Right lung (tissue), 5 donors: ENCODE data around the gene RAPGEF4. TPM values are rescaled to one million over a fixed set of nuclear protein-coding genes. Genes with fewer than 3 reads are reported as not detected.
"Not testable (repeated sequence)": the region's sequence is repeated elsewhere in the genome, so short reads cannot be mapped to it uniquely, and the experiment has no call there.

Experiments
- DNase-seq, 2 donors: peaks; one replicate each; pipeline ENCODE4 v3.0.0-alpha.2; 2013
- polyA plus RNA-seq, 5 donors: library from polyadenylated mRNA; unstranded; fragments of 120-200 nt; gene quantifications; one replicate each; pipeline versions ENCODE4 v1.2.1 to v1.2.3, GENCODE V29; 2013; ENCODE audit warnings: inconsistent platforms in 1 of 5, low replicate concordance in 1 of 5; ENCODE audit not compliant: insufficient read length in 5 of 5, insufficient read depth in 1 of 5

RAPGEF4 gene
- polyA plus RNA-seq, 5 donors = 8.4 to 17.8 (median 12.6) TPM

DNA sequence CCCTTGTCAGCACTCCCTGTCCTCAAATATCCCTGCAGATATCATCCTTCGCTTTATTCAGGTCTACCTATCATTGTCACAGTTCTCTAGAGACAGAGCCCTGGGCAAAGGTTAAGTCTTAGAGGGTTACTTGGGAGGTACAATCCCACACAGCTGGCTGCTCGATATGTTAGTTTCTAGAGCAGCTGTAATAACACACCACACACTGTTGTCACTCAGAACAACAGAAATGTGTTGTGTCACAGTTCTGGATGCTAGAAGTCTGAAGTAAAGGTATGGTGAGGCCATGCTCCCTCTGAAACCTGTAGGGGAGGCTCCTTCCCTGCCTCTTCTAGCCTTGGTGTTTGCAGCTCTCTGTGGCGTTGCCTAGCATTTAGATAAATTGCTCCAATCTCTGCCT, 9.9 kb upstream of the RAPGEF4 start:
- no peak for DNase-seq

DNA sequence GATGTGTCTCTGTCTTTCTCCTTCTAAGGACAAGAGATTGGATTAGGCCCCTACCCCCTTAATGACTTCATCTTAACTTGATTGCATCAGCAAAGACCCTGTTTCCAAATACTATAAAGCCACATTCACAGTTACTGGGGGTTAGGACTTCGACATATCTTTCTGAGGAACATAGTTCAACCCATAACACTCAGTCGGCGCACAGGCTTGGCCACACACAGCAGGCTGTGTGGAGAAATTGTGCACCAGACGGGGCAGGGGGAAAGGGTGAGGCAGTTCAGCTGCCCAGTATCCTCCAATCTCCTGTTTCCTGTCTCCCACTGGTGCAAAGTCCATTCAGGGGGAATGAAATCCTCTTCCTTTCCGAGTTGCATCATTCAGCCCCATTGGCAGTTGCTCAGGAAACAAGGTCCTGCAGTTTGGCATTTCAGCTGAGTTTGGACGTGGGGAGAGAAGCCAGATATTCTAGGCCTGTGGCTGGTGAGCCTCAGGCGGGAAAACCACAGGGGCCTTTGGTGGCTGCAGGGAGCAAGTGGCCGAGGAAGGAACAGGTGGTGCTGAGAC, 9.4 kb upstream of the RAPGEF4 start:
- no peak for DNase-seq

DNA sequence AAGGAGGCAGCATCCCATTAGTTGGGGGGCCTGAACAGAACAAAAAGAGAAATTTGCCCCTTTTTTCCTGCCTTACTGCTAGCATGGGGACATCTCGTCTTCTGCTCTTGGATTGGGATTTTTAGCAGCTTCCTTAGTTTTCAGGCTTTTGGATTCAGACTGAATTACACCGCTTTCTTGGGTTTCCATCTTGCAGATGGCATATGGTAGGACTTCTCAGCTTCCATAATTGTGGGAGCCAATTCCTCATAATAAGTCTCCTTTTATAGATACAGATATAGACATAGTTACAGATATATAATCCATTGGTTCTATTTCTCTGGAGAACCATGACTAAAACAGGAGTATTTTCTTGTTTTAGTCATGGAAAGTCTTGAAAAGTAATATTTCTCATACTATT, 5.2 kb upstream of the RAPGEF4 start:
- no peak for DNase-seq

DNA sequence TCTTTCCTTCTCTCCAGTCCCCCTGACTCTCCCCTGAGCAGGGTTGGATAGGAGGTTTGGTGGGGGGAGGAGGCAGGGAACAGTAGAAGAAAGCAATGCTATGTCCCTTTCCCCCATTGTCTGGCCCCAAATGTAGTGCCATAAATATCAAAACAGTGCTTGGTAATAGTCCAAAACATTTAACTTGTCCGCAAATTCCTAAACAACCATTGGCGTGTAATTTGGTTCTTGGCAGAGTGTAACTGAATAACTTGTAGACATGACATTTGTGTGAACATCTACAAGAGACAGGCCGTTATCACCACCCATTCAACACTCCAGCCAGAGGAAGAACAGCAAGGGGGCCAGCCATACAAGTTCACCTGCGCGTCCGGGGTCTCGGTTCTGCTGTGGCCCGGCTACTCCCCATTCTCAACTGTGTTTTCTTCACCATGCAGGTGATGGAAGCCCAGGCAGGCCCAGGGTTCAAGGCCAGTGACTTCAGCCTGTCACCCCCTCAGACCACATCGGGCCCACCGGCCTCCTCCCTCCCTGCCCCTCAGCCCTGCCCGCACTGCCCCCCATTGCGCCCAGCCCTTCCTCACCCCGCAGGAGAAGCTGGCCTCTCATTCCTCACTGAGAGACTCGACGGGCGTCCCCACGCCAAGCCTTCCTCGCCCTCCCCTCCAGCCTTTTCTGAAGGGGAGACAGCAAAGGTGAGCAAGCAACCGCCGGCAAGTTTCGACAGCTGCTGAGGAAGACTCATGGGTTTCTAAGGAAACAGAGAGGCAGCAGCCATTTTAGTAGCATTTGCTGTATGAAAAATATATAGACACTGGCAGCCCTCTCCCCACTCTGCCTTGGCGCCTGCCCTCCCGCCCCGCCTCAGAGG, 699 bp upstream of the RAPGEF4 start:
- no peak for DNase-seq

DNA sequence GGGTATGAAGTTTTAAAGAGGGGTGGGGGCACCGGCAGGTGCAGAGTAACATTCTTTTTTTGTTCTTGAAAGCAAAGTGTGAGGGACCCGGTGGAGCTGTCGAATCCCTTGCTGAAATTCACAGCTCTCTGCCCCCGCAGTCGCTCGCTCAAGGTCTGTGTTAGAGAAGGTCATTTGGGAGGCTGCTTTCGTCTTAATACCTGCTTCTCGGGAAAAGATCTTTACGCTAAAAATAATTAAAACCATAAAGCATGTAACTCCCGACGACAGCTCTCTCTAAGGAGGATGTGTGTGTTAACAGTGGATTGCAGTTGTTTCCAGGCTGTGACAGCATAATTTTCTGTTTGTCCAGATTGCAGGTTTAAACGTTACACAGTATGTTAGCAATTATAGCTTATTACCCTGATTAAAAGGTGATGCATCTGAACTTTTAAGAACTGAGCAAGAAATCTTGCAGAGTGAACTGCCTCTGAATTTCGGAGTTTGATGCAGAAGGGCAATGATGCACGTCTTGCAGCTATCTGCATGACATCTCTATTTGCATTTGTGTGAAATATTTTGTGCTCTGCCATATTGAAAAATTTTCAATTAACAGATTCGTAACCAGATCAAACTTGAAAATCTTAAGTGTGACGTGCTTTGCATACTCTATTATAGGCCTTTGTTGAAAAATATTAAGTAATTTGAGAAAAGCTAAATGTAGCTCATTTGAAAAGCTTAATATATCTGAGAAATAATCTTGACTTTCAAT, 954 bp downstream of the RAPGEF4 start:
- DNase-seq = no peak

DNA sequence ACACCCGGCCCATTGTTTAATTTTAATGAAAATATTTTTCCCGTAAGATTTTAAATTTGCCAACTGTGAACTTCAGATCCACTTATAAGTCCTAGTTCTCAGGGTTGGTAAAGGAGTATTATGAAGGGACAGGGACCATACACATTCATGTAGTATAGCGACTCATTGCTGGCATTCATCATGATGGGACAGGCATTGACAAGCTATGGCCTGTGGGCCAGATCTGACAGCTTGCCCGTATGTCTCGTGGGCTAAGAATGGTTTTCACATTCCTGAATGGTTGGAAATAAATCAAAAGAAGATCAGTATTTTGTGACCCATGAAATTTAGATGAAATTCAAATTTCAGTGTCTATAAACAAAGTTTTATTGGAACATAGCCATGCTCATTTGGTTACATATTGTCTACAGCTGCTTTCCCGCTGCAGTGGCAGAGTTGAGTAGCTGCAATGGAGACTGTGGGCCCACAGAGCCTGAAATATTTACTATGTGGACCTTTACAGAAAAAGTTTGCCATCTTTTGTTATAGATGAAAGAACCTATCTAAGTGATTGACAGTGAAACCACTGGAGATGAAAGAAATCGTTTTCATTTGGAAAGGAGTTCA, 4.1 kb downstream of the RAPGEF4 start:
- DNase-seq = no peak

DNA sequence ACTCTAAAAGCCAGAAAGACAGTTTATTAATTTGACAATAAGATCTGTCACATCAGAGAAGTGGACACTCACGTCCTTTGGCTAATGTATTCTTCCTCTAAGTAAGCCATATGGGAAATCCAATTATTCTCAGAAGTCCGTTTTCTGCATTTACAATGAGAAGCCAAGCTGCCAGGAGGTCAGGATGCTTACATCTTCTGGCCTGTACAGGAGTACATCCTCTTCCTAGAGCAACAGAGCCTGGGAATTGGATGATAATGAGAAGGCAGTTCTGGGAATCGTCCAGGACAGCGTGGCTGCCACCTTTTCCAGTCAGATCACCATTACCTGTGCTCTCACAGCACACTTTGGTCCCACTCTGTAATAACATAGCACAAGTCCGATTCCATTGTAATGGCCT, 5.2 kb downstream of the RAPGEF4 start:
- no peak for DNase-seq

DNA sequence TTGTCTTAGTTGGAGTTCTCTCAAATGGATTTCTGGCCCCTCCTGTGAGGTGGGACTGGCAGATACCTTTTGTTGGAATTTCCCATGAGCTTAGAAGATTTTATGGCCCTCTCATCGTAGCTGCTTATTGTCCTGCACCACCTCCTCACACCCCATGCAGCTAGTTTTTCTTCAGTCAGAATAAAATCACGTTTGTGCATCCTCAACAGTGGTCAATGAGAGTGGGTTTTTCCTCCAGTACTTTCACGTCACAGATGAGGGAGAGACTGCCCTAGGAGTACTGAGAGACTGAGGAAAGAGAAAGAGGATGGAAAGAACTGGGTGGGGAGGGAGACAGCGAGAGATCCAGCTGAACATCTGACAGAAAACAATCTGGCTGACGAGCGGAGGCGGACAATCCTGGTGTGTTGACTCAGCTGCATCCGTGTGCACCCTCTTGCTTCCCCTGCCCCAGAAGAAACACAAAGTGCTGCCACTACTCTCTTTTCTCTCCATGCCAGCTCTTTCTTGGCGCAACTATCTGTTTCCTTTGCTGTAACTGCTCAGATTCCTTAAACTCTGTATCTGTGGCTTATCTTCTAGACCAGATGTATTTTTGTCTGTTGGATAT, 7.4 kb downstream of the RAPGEF4 start:
- DNase-seq = no peak

DNA sequence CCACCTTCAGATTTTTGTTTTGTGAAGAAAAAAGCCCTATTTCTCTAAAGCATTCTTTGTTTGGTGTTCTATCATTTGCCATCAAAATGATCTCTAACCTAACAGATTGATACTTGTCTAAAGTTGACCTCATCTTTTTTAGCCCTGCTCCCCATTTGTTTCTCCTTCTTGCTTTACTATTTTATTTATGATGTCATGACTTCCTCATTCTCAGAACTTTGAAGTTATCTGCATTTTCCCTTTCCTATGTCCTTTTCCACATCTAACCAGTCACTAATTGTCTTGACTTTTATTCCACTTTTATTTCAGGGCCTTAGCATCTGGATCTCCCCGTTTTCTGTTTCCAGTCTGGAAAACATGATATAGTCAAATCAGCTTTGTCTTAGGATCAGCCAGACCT, 8.3 kb downstream of the RAPGEF4 start:
- DNase-seq = no peak

DNA sequence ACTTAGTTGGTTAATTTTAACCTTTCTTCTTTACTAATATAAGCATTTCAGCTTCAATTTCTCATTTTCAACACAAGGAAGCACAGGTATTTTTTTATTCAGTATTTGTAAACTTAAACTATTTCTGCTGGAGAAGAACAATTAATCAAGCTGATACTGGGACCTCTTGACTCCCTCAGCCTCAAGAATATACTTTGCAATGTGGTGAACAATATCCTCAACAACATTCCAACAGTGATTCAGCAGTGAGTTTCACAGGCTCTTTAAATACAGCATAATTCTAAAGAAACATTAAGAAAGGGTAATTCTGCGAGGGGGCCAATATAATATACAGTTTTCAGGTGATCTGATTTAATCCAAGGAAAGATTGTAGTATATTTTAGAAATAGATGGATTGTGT, 10.0 kb downstream of the RAPGEF4 start:
- no peak for DNase-seq

DNA sequence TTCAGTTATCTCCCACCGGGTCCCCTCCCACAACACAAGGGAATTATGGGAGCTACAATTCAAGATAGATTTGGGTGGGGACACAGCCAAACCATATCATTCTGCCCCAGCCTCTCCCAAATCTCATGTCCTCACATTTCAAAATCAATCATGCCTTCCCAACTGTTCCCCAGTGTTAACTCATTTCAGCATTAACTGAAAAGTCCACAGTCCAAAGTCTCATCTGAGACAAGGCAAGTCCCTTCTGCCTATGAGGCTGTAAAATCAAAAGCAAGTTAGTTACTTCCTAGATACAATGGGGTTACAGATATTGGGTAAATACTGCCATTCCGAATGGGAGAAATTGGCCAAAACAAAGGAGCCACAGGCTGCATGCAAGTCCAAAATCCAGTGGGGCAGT, 12.9 kb downstream of the RAPGEF4 start:
- DNase-seq = not testable (repeated sequence)

DNA sequence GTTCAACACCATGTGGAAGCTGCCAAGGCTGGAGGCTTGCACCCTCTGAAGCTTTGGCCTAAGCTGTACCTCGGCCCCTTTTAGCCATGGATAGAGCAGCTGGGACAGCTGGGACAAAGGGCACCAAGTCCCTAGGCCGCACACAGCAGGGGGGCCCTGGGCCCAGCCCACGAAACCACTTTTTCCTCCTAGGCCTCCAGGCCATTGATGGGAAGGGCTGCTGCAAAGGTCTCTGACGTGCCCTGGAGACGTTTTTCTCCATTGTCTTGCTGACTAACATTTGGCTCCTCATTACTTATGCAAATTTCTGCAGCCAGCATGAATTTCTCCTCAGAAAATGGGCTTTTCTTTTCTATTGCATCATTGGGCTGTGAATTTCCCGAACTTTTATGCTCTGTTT, 13.7 kb downstream of the RAPGEF4 start:
- DNase-seq = no peak

DNA sequence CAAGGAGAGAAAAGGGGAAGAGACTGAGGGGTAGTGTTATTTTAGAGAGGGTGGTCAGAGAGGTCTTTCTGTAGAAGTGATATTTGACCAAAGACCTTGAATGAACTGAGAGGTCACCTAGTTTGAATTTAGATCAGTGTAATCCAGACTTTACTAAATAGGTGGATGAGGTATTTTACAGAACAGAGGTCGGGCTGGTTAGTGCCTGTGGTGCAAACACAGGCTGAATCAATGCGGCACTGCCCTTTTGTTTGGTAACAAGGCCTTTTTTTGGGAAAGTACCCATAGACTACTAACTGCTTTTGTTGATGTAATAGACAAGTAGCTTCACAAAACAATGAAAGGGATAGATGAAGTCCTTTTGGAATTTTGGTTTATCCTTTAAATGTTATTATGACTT, 15.9 kb downstream of the RAPGEF4 start:
- DNase-seq = no peak

DNA sequence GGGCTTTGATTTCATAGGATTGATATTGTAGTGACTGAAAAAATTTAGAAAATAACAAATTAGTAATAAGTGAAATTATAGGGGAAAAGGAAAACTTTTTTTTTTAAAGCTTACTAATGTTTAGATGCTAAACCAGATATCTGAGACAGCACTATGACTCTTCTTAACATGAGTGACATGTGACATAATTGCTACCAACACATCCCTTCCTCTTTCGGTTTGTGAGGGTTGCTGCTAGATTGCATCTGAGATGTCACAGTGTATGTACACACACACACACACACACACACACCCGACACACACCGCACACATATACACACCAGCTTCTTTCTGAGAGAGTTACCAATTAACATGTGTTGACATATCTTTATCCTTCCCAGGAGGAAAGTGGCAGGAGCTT, 18.0 kb downstream of the RAPGEF4 start:
- DNase-seq = no peak

DNA sequence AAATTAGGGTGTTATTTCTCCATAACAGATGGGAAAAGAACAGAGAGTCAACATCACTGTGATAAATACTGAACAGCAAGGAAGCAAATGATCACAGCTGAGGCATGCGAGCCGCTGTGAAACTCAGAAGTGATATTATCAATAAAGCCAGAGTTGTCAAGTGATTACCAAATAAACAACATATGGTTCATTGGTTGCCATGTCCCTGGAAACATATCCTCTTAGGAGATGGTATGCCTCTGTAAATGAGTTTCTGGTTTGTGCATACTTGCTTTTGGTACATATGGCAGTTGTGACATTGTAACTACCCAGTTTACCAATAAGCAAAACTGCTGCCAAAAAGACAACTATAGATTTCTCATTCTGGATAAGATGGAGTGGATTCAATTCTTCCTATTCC, 23.8 kb downstream of the RAPGEF4 start:
- DNase-seq = no peak

DNA sequence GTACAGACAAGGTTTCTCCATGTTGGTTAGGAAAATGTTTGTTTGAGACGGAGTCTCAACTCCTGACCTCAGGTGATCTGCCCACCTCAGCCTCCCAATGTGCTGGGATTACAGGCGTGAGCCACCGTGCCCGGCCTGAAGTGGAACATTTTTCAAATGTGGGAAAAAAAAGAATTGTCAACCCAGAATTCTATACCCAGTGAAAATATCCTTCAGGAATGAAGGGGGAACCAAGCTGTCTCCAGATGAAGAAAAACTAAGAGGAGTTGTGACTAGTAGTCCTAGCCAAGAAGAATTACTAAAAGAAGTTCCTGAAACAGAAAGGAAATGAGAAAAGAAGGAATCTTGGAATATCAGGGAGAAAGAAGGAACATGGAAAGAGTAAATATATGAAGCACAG, 25.7 kb downstream of the RAPGEF4 start:
- no peak for DNase-seq

DNA sequence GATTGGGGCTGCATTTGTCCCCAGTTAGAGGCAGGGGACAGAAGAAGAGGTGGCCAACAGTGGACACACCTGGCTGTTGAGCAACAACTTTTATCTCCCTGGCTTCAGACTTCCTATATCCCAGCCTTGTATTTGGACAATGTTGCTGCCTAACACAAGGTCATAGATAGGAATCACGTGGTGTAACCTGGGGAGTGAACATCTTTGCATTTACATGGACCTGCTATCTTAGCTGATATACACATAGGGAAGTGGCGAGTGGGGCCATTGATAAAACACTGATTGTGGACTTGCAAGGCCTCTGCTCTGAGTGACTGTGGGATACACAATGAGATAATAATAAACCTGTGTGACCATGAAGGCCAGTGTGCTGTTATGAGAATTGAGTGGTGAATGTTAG, 26.9 kb downstream of the RAPGEF4 start:
- no peak for DNase-seq

DNA sequence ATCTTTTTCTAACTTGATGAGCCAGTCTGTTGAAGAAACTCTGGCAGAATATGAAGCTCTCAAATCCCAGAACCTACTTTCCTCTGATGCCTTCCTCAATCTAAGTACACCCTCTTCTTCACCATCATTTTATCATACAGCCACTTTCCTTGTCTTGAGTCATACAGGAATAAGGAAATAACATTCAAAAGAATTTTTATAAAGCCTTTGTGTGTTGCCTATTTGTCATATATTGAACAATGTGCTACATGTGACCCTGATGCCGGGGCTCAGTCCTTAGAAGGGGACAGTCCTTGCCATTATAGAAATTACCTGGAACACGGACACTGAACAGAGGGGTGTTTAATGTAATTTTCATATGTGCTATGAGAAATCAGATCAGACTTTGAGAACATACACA, 27.4 kb downstream of the RAPGEF4 start:
- no peak for DNase-seq

DNA sequence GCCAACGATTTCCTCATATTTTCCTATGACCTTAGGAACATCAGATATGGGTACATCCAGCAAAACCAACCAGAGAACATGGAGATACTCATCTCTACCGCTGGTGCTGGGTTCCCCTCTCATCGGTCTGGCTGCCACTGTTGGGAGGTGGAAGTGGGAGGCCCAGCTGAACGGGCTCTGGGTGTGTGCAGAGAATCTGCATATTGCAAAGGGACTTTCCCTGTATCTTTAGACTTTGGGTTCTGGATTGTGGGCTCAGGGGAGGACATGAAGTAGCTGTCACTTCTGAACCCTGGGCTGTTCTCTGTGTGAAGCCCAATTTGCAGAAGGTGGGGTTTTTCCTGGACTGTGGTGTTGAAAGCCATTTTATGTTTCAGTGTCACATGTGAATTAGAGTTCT, 30.0 kb downstream of the RAPGEF4 start:
- no peak for DNase-seq

DNA sequence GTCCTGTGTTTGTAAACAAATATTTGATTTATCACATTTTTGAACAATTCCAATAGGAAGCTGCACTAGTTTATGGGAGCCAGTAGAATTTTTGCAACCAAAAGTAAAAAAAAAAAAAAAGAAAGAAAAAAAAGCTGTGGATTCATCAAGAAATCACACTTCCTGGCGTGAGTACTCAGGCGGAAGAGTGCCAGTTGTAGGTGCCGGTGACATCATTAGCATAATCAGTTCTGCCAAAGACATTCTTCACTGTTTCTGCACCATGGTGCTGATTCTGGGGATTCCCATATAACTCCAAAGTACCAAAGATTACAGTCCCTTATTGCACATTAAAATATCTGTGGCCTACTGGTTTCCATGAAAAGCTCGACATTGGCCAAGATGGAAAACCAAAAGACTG, 32.8 kb downstream of the RAPGEF4 start:
- no peak for DNase-seq

DNA sequence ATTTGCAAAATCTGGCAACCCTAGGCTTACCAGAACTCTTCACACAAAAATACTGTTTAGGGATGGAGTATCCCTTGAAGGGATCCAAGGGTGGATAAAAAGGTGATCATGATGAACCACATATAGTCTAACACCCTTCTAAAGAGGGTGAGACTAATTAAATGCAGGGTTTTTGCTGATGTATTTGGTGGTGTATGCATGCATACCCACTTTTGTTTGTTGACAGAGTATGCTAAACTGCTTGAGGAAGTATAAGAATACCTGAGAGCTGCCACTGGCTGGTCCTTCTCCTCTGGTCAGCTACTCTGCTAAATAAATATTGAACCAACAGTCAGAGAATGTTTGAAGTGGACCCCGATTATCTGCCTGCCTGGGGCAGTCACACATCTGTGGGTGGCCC, 34.2 kb downstream of the RAPGEF4 start:
- no peak for DNase-seq

DNA sequence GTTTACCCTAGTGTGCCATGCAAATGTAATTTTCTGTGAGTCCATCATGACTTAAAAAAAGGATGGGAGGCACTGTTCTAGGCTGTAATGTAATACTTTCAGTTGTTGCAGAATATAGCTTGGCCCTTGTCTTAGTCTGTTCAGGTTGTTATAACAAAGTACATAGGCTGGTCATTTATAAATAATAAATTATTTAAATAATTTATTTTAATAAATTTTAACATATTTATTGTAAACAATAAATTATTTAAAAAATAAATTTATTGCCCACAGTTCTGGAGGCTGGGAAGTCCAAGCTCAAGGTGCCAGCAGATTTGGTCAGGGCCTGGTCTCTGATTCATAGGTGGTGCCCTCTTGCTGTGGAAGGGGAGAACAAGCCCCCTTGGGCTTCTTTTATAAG, 35.2 kb downstream of the RAPGEF4 start:
- no peak for DNase-seq
